Stimulated activated CD4-positive, alpha-beta T cell treated with anti-CD3 and anti-CD28 coated beads, Interleukin-4, amount 100 ng/mL, for 1 hour (primary cell): ENCODE data around the gene TRMT1.

Experiments used
- DNase-seq: peaks from one replicate; pipeline ENCODE4 v3.0.0-alpha.2; 2020

TRMT1 gene

DNA sequence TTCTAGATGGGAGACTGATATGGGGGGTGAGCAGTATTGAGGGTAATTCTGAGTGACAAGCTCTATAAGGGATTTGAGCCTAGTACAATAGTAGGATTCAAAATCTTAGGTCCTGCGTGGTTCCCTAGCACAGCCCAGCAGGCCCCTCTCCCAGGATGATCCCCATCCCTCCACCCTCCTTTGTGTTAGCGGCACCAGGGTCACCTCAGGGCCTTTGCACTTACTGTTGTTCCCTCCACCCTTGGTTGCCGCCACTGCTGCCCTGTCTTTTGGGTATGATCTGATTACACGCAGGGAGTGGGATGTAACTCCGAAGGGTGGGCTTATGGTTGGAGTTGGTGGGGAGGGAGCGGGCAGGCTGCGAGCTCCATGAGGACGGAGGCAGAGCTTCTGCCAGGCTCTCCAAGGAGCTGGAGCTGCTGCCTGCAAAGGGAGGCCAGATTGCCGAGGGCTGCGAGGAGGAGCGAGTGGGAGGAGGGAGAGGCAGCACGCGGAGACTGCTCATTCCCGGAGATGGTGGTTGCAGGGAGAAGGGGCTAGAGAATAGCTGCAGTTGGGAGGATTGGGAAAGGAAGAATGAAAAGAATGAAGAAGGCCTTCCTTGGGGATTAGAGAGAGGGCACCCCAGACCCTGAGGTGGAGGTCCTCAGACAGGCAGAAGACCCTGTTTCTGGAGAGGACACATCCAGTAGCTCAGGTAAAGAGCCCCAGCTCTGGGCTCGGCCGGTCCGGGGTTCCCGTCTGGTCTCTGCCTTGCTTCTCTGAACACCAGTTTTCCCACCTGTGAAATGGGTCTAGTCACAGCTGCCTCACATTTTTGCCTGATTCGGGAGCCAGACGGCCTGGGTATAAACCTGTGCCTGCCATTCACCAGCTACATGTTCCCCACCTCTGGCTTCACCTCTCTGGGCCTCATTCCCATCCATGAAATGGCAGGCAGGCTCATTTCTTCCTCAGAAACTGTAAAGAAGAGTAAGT lies 6.7 kb upstream of the TRMT1 start:
- no peak for DNase-seq

GRCh38 chr19:13122275-13122878 lies 5.8 kb upstream of the TRMT1 start:
- DNase-seq, result no peak

DNA sequence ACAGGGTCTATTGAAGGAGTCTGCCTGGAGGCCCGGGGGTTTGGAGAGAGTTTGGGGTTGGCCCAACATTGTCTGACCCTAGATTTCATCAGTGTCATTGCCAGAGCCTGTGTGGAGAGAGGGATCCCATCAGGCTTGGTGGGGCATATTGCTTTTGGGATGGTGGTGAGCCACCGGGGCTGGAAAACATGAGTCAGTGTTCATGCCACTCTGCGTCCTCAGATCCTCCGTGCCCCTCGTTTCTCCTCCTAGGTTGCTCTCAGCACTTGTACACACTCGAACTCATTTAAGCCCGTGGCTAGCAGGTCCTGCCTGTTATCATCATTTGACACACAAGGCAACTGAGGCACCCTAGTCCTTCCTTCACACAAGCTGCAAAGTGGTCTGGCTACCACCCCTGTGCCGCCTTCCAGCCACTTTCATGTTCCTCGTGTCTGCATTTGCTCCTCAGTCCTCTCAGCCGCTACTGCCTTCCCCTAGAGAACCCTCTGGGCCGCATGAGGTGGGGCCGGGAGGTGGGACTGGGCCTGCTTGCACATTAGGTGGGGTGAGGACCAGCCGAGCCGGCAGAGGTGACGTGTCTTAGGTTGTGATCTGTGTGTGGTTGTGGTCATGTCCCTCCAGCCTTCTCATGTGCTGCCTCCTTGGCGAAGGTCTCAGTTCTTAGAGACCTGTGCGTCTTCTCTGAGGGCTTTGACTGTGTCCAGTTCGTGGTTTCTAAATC lies 5.2 kb upstream of the TRMT1 start:
- no peak for DNase-seq

GRCh38 chr19:13120817-13121216 lies 4.3 kb upstream of the TRMT1 start:
- DNase-seq, result no peak

DNA sequence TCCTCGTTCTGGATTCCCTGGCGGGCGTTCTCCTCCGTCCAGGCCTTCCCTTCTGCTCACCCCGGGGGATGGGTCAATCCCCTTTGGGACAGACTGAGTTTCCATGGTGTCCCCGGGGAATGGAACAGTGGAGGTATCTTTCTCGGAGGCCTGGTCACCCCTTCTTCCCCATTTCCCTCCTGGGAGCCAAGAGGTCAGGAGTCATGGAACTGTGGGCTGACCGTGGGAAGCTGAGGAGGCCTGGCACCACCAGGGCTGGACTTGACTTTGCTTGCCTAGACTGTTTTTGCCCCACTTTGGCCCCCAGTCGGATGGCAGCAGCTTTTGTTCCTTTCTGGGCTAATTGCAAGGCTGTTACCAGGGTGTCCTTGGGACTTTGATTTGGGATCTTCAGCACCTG lies 3.5 kb upstream of the TRMT1 start:
- no peak for DNase-seq

DNA sequence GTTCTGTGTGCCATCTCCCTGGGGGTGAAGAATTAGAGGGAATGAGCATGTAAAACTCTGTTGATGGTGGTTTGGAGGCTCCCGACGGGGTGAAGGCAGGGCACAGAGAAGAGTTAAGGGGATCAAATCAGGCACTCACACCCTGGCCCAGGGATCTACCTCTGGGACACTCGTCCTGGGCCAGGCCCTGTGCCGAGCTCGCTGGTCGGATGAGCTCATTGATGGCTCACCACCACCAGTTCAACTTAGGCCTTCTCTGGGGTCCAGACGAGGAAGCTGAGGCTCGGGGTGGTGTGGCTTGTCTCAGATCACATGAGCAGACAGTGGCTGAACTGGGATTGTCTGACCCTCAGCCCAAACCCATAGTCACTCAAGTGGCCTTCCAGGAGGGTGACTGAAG lies 3.1 kb upstream of the TRMT1 start:
- DNase-seq, result no peak

DNA sequence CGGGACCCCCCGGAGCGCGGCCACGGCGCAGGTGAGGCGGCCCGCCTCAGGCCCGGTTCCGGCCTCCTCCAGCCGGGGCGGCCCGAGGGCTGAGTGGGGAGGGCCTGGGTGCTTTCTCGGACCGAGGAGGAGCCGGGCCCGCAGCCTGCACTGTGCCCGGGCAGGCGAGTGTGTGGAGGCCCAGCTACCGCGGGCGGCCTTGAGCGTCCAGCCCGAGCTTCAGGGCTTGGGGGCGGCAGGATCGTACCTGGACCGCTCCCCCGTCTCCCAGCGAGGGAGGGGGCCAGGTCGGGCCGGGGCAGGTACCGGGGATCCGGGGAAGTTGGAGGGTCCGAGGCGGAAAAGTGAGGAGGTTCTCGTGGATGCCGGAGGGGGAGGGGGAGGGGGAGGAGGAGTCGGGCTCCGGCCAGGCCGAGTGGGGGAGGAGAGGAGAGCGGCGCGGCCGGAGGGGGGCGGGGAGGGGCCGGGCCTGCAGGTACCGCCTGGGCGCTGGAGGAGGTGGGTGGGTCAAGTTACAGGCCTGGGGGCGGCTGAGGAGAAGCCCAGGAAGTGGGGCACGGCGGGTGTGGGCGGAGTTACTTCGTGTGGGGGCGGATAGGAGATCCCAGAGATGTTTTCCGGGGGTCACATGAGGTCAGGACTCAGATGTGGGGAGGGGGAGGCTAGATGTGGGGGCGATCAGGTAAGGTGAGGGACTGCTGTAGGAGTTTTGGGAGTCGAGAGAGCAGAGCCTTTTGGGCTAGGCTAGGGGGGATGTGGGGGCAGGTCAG lies 2.1 kb upstream of the TRMT1 start:
- peak; percentile 52 for DNase-seq

DNA sequence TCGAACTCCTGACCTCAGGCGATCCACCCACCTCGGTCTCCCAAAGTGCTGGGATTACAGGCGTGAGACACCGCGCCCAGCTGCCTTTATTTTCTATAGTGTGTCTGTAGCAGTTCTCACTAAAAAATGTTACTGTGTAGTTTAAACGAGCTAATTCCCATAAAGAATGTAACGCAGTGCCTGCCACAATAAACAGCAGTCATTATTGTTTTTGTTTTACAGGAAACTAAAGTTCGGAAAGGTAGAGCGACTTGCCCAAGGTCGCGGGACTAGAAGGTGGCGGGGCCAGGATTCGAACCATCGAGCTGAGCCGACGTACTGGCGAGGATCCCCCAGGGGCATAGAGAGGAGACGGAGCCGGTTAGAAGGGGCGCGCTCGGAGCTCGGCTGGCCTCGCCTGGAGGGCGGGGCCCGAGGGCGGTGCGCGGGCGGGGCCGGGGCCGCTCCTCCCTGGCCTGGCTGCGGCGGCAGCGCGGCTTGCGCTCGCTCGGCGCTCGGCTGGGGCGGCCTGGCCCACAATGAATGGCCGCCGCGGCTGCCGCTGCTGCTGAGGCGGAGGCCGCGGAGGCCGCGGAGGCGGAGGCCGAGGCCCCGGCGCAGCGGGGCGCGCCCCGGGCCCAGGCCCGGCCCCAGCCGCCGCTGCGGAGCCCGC lies 1.4 kb upstream of the TRMT1 start, which contains the start of gene NACC1:
Gene NACC1 (plus strand): TSS at position 493 of the 652 bp plus-strand sequence. CDS start 16,944 bp downstream, outside the sequence.
- peak; percentile 91 for DNase-seq

DNA sequence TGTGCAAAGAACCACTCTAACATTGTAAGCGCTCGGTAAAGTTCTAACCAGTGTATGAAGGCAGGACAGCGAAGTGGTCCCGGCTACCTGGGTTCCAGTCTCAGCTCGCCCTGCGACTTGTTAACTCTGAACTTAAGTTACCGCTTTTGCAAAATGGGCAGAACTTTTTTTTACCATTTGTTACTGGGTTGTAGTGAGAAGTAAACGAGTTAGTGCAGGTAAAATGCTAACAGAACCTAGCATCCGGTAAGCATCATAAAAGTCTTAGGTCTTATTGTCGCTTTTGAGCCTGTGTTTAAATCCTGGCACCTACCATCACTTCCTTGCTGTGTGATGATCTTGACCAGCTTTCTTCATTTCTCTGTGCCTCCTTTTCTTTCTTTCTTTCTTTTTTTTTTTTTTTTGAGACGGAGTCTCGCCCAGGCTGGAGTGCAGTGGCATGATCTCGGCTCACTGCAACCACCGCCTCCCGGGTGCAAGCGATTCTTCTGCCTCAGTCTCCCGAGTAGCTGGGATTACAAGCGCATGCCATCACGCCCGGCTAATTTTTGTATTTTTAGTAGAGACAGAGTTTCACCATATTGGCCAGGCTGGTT lies 734 bp upstream of the TRMT1 start:
- no peak for DNase-seq

DNA sequence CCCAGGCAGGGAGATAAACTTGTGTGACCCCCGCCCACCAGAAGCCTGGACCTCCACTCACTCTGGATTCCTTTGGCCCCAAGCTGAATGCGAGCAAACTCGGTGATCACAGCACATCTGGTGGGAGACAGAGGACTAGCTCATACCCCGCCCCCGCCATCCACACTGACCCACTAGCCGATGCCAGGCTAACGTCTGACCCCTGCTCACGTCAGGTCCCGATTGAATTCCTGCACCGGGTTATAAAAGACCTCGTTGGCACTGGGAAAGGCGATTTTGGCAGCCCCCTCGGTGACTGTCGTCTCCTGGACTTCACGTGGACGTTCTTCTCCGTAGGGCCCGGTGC lies 631 bp downstream of the TRMT1 start:
- DNase-seq, result no peak

DNA sequence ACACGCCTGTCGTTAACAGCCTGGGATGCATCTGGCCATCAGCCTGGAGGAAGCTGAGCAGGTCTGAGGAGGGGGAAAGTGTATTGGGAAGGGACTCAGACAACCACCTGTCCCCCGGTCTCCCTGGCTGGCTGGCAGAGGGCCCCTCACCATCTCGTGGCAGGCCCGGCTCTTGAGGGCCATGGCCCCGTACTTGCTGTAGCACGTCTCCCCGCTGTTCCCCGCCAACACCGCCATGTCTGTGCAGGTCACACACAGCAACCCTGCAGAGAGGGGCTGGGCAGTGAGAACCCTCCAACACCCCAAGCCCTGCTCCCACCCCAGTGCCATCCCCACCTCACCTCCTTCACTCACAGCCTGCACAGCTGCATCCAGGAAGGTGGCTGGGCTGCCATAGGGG lies 4.0 kb downstream of the TRMT1 start:
- no peak for DNase-seq

- DNase-seq, result no peak
These were observed 6.4 kb downstream of the TRMT1 start for GRCh38 chr19:13110099-13110610.

GRCh38 chr19:13109361-13110098 lies 7.0 kb downstream of the TRMT1 start:
- DNase-seq, result no peak

DNA sequence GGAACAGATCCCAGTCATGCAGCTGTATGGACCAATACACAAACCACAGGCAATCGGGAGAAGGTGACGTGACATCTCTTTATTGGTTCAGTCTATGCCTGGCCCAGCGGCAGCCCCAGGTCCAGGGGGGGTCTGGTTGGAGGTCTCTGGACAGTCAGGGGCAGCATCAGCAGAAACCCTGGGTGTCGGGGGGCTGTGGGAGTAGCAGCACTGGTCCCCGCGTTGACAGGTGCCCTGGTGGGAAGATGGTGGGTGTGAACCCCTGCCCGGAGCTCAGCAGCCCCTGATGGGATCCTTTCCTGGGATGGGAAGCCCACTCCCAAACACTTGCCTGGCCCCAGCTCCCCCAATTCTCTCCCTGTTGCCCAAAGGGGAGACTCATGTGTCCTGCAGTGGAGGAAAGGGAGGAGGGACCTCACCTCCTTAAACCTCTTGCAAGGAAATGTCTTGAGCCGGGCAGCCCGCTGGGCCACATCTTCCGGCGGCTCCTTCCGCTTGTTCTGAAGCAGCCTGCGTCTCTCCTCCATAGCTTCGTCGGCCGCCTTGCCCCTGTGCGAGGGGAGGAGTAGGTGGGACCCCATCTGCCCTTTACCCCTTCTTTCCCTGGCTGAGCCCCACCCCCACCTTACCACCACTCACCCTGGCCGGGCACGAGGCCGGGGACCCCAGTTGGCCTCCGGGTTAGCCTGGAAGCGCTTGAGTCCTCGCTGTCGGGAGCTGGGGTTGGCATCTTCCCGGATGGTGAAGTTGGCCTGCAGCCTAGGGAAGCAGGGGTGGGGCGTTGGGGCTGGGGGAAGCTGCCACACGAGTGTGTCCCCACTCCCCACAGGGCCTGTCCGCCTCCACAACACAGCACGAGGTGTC lies 11.5 kb downstream of the TRMT1 start:
- no peak for DNase-seq

GRCh38 chr19:13104360-13104847 lies 12.1 kb downstream of the TRMT1 start:
- peak; percentile 74 for DNase-seq

DNA sequence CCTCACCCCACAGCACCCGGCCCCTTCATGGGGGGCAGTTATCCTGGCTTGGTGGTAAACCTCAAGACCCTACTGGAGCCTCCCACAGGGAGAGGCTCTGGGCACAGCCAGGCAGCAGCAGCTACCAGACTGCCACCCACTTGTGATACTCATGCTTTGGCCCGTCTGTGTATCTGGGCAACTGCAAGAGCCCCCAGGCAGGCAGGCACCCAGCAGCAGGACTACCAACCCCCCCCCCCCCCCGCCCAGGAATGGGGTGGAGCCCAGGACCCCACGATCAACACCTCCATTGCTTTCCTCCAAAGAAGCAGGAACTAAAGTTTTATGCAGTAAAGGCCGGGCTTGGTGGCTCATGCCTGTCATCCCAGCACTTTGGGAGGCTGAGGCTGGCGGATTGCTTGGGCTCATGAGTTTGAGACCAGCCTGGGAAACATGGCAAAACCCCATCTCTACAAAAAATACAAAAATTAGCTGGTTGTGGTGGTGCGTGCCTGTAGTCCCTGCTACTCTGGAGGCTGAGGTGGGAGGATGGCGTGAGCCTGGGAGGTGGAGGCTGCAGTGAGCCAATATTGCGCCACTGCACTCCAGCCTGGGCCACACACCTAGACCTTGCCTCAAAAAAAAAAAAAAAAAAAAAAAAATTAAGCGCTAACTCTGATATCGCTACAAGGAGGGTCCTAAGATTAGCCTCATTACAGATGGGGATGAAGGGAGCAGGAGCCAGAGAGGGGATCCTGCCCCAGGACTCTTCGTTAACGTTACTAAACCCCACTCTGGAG lies 12.8 kb downstream of the TRMT1 start:
- no peak for DNase-seq

GRCh38 chr19:13102666-13103580 lies 13.6 kb downstream of the TRMT1 start, which contains the start of gene LYL1:
LYL1 (minus strand) TSS chr19:13102858; CDS start chr19:13101171, 1,687 bp downstream.
- peak; percentile 42 for DNase-seq

DNA sequence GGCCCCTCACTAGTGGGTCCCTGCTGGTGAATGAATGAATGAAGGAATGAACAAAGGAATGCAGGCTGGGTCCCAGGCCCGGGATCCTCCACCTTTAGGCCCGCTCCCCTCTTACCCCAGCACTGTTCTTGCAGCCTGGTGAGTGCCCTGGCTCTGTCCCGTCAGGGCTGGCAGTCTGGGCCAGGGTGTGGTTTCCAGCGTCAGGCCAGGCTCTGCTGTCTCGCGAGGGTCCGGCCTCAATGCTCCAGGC lies 14.2 kb downstream of the TRMT1 start:
- DNase-seq, result no peak
